RPMI8226 (cell line): ENCODE measurements around the gene BET1L.
"Not testable (repeated sequence)": the region's sequence is repeated elsewhere in the genome, so short reads cannot be mapped to it uniquely, and the experiment has no call there.

Source experiments
- DNase-seq: peaks from one replicate; pipeline ENCODE4 v3.0.0-alpha.2; 2015

BET1L gene

GRCh38 chr11:207208-207862 is at the start of gene BET1L, which contains the start of gene RIC8A:
Gene BET1L, minus strand, starts transcription at chr11:207399. Its CDS starts 78 bp downstream, at chr11:207321.
Gene RIC8A, plus strand, starts transcription at chr11:207708. Its CDS starts 1,147 bp downstream, at chr11:208855.
- DNase-seq, result peak; percentile 95

- DNase-seq, result no peak
Observed at GRCh38 chr11:255816-256215, 48.6 kb upstream of the BET1L start.

GRCh38 chr11:255176-255575 is 48.0 kb upstream of the BET1L start:
- no peak for DNase-seq

GRCh38 chr11:253886-254270 is 46.7 kb upstream of the BET1L start:
- no peak for DNase-seq

GRCh38 chr11:253160-253885 is 46.1 kb upstream of the BET1L start:
- no peak for DNase-seq

- no peak for DNase-seq
Observed at GRCh38 chr11:252666-253065, 45.5 kb upstream of the BET1L start.

GRCh38 chr11:251550-251949 is 44.4 kb upstream of the BET1L start:
- DNase-seq, result no peak

- DNase-seq, result peak; percentile 41
Observed at GRCh38 chr11:250740-251299, 43.6 kb upstream of the BET1L start.

- DNase-seq, result no peak
Observed at GRCh38 chr11:250274-250673, 43.1 kb upstream of the BET1L start.

- DNase-seq, result no peak
Observed at GRCh38 chr11:249062-249461, 41.9 kb upstream of the BET1L start.

GRCh38 chr11:244376-244775 is 37.2 kb upstream of the BET1L start:
- DNase-seq, result no peak

GRCh38 chr11:241634-242033 is 34.4 kb upstream of the BET1L start:
- DNase-seq, result no peak

- no peak for DNase-seq
Observed at GRCh38 chr11:240315-240714, 33.1 kb upstream of the BET1L start.

- not testable (repeated sequence) for DNase-seq
Observed at GRCh38 chr11:238346-238745, 31.1 kb upstream of the BET1L start.

- peak; percentile 86 for DNase-seq
Observed at GRCh38 chr11:236774-237767, 29.9 kb upstream of the BET1L start, which contains the start of gene PSMD13. Gene PSMD13, plus strand, starts transcription at chr11:236976. Its CDS starts 74 bp downstream, at chr11:237050.

GRCh38 chr11:235997-236773 is 29.0 kb upstream of the BET1L start, which contains the start of gene SIRT3:
Gene SIRT3, minus strand, starts transcription at chr11:236342. Its CDS starts 14 bp downstream, at chr11:236328.
- peak; percentile 88 for DNase-seq

- DNase-seq, result peak; percentile 21
Observed at GRCh38 chr11:235609-235996, 28.4 kb upstream of the BET1L start.

- no peak for DNase-seq
Observed at GRCh38 chr11:235180-235579, 28.0 kb upstream of the BET1L start.

- no peak for DNase-seq
Observed at GRCh38 chr11:232783-233565, 25.8 kb upstream of the BET1L start.

GRCh38 chr11:230431-230830 is 23.2 kb upstream of the BET1L start:
- no peak for DNase-seq

- no peak for DNase-seq
Observed at GRCh38 chr11:227824-228379, 20.7 kb upstream of the BET1L start.
